GM21576 (cell line): ENCODE results near the gene BDH1.

Source experiments
- ATAC-seq: cut with Tn5 transposase; IDR thresholded peaks from one replicate; pipeline ENCODE4 v1.9.1; 2021; ENCODE audit warnings: mild to moderate bottlenecking, moderate library complexity; ENCODE audit not compliant: unreplicated experiment

Gene BDH1

GRCh38 chr3:197464794-197465193 lies 91.0 kb downstream of the BDH1 start:
- no peak for ATAC-seq

- no peak for ATAC-seq
These were observed 92.5 kb downstream of the BDH1 start for GRCh38 chr3:197463279-197463678.

- no peak for ATAC-seq
These were observed 93.0 kb downstream of the BDH1 start for GRCh38 chr3:197462808-197463207.

- ATAC-seq = no peak
These were observed 95.1 kb downstream of the BDH1 start for GRCh38 chr3:197460639-197461038.

GRCh38 chr3:197460002-197460401 lies 95.8 kb downstream of the BDH1 start:
- no peak for ATAC-seq
